DND-41 (cell line): ENCODE measurements around the gene HPCAL1.
"Not testable (repeated sequence)": the region's sequence is repeated elsewhere in the genome, so short reads cannot be mapped to it uniquely, and the experiment has no call there.

Experiments
- EZH2 ChIP-seq: IDR thresholded peaks from 3 replicates; pipeline ENCODE4 v1.6.1; 2012; ENCODE audit warnings: borderline replicate concordance, low read depth, mild to moderate bottlenecking, moderate library complexity, low read length, inconsistent platforms; ENCODE audit not compliant: severe bottlenecking
- TF ChIP-seq, protein P1 (sequence below): IDR thresholded peaks from 2 replicates; pipeline ENCODE4 v1.5.1; 2012; ENCODE audit warnings: borderline replicate concordance, low read length, moderate library complexity, mild to moderate bottlenecking; ENCODE audit not compliant: poor library complexity, severe bottlenecking; ENCODE audit errors: extremely low read depth

GRCh38 chr2:10442469-10443126 lies 139.9 kb downstream of the HPCAL1 start:
- TF ChIP-seq, protein P1, sequence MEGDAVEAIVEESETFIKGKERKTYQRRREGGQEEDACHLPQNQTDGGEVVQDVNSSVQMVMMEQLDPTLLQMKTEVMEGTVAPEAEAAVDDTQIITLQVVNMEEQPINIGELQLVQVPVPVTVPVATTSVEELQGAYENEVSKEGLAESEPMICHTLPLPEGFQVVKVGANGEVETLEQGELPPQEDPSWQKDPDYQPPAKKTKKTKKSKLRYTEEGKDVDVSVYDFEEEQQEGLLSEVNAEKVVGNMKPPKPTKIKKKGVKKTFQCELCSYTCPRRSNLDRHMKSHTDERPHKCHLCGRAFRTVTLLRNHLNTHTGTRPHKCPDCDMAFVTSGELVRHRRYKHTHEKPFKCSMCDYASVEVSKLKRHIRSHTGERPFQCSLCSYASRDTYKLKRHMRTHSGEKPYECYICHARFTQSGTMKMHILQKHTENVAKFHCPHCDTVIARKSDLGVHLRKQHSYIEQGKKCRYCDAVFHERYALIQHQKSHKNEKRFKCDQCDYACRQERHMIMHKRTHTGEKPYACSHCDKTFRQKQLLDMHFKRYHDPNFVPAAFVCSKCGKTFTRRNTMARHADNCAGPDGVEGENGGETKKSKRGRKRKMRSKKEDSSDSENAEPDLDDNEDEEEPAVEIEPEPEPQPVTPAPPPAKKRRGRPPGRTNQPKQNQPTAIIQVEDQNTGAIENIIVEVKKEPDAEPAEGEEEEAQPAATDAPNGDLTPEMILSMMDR: not testable (repeated sequence)
- not testable (repeated sequence) for TF ChIP-seq EZH2
